GM19035 (cell line): ENCODE results near the gene MYO3B.
"Not testable (repeated sequence)": the region's sequence is repeated elsewhere in the genome, so short reads cannot be mapped to it uniquely, and the experiment has no call there.

Experiments used
- ATAC-seq: cut with Tn5 transposase; IDR thresholded peaks from one replicate; pipeline ENCODE4 v1.9.1; 2021; ENCODE audit not compliant: unreplicated experiment

MYO3B gene

GRCh38 chr2:170336408-170336807, 158.5 kb downstream of the MYO3B start:
- ATAC-seq: no peak

- ATAC-seq: no peak
Measured at GRCh38 chr2:170336916-170337315, 159.0 kb downstream of the MYO3B start.

- no peak for ATAC-seq
Measured at GRCh38 chr2:170339322-170339721, 161.4 kb downstream of the MYO3B start.

GRCh38 chr2:170339750-170340692, 162.1 kb downstream of the MYO3B start:
- no peak for ATAC-seq

- ATAC-seq: no peak
Measured at GRCh38 chr2:170340693-170341068, 162.7 kb downstream of the MYO3B start.

- ATAC-seq: no peak
Measured at GRCh38 chr2:170341684-170342623, 164.0 kb downstream of the MYO3B start.

GRCh38 chr2:170344663-170345346, 166.9 kb downstream of the MYO3B start:
- no peak for ATAC-seq

- ATAC-seq: no peak
Measured at GRCh38 chr2:170345607-170346006, 167.7 kb downstream of the MYO3B start.

- not testable (repeated sequence) for ATAC-seq
Measured at GRCh38 chr2:170349269-170349668, 171.3 kb downstream of the MYO3B start.

- ATAC-seq: no peak
Measured at GRCh38 chr2:170350929-170351826, 173.2 kb downstream of the MYO3B start.

- ATAC-seq: no peak
Measured at GRCh38 chr2:170353723-170354122, 175.8 kb downstream of the MYO3B start.

- no peak for ATAC-seq
Measured at GRCh38 chr2:170354388-170354787, 176.4 kb downstream of the MYO3B start.

- no peak for ATAC-seq
Measured at GRCh38 chr2:170354855-170355780, 177.2 kb downstream of the MYO3B start.

- ATAC-seq: no peak
Measured at GRCh38 chr2:170359466-170359865, 181.5 kb downstream of the MYO3B start.

- peak; percentile 19 for ATAC-seq
Measured at GRCh38 chr2:170360546-170361089, 182.7 kb downstream of the MYO3B start.

GRCh38 chr2:170361090-170361936, 183.4 kb downstream of the MYO3B start:
- peak; percentile 49 for ATAC-seq

GRCh38 chr2:170362313-170362870, 184.4 kb downstream of the MYO3B start:
- no peak for ATAC-seq
